Activated CD4-positive, alpha-beta T cell treated with anti-CD3 and anti-CD28 coated beads, Interleukin-2, amount 10 ng/mL, durations not matched to agents 7 days and 5 days (primary cell): Measurements from ENCODE around the gene TMC3. TPM values are rescaled to one million over a fixed set of nuclear protein-coding genes. Genes with fewer than 3 reads are reported as not detected.

Source experiments
- CTCF ChIA-PET: fragments of 350-600 bp; sonication (Branson Sonifier 250); formaldehyde crosslinking; loops from one replicate; lab custom pipeline; 2021; ENCODE audit warnings: antibody characterized with exemption; lab: Charles Lee
- POLR2A ChIA-PET: fragments of 350-600 bp; sonication (Branson Sonifier 250); formaldehyde crosslinking; loops from one replicate; lab custom pipeline; 2021; ENCODE audit warnings: antibody characterized with exemption; lab: Charles Lee
- DNase-seq: peaks from one replicate; pipeline ENCODE4 v3.0.0-alpha.2; 2020
- H3K27ac Mint-ChIP-seq: one replicate; pipeline ENCODE4 v1.8.0; 2021; ENCODE audit warnings: mild to moderate bottlenecking, moderate library complexity, mixed read lengths
- H3K27me3 Mint-ChIP-seq: one replicate; pipeline ENCODE4 v1.8.0; 2021; ENCODE audit warnings: mixed read lengths
- H3K36me3 Mint-ChIP-seq: one replicate; pipeline ENCODE4 v1.8.0; 2021; ENCODE audit warnings: low read depth, mixed read lengths
- H3K4me1 Mint-ChIP-seq: one replicate; pipeline ENCODE4 v1.8.0; 2021; ENCODE audit warnings: mixed read lengths
- H3K4me3 Mint-ChIP-seq: one replicate; pipeline ENCODE4 v1.8.0; 2021; ENCODE audit warnings: mild to moderate bottlenecking, moderate library complexity, mixed read lengths
- H3K9me3 Mint-ChIP-seq: one replicate; pipeline ENCODE4 v1.8.0; 2021; ENCODE audit warnings: mixed read lengths
- total RNA-seq, 2 experiments: library from RNA; stranded (reverse); gene quantifications; one replicate each; pipeline ENCODE4 v1.2.3, GENCODE V29; 2021

The TMC3 gene
- total RNA-seq, 2 experiments from 2014 or later = not detected

DNA sequence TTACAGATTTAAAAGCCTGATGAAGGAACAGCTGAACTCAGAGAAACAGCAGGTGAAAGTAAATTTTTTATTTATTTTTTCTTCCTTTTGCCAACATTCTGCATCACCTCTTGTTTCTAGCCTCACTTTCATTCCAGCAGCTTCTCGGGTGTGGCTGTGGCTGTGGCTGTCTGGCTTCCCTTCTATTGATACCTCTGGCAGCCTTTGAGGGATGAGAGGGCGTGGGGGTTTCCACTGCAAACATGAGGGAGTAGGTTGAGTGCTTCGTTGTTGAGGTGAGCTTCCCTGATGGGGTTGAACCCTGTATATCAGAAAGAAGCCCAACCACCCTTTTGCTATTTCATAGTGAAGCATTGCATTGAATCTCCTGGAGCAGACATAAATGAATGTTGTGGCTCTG is 6.2 kb upstream of the TMC3 start:
- Mint-ChIP-seq H3K9me3 (no peaks in the 10 kb centered on the region), H3K27me3 (no peaks in the 10 kb centered on the region), H3K4me3 (no peak overlapping the region), H3K27ac (no peak overlapping the region), H3K4me1 (peaks cover 19% of the 10 kb centered on the region), H3K36me3 (no peaks in the 10 kb centered on the region)
- no peak for DNase-seq
- POLR2A ChIA-PET = no interaction called here
- CTCF ChIA-PET = interaction anchor here (0.6 to 1.3 kb wide), 4 partner anchors 11 to 149 kb away, joined by 3 read pairs; no protein-coding TSS in a partner anchor

- ChIA-PET POLR2A (no interaction called here), CTCF (interaction anchor here (1.3 kb wide), 1 partner anchor 113 kb away, joined by 3 read pairs; no protein-coding TSS in a partner anchor)
- DNase-seq = no peak
- Mint-ChIP-seq H3K4me1 (peaks cover 10% of the 10 kb centered on the region), H3K27ac (no peak overlapping the region), H3K9me3 (no peaks in the 10 kb centered on the region), H3K4me3 (no peak overlapping the region), H3K27me3 (no peaks in the 10 kb centered on the region), H3K36me3 (no peaks in the 10 kb centered on the region)
Measured at GRCh38 chr15:81379269-81379668, 5.3 kb upstream of the TMC3 start.

DNA sequence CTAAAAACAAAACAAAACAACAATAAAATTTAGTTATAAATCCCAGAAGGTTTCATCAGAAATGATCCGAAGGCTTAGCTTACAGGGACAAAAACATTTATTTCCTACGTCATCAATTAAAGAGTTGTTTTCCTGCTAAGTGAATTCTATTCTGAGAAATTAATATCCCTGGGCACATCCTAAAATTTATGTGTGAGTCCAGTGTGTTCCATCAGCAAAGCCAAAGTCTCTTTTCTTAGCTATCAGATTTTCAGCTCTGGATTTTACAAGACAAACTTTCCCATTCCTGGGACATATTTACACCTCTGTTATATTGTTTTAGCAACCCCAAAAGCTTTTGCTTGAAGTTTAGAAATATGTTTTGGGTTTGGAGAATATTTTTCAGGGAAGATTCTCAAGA is 4.4 kb upstream of the TMC3 start:
- Mint-ChIP-seq H3K4me3 (no peak overlapping the region), H3K36me3 (no peaks in the 10 kb centered on the region), H3K27me3 (no peaks in the 10 kb centered on the region), H3K27ac (no peak overlapping the region), H3K4me1 (peaks cover 9% of the 10 kb centered on the region), H3K9me3 (no peaks in the 10 kb centered on the region)
- ChIA-PET CTCF (no interaction called here), POLR2A (no interaction called here)
- DNase-seq = no peak

DNA sequence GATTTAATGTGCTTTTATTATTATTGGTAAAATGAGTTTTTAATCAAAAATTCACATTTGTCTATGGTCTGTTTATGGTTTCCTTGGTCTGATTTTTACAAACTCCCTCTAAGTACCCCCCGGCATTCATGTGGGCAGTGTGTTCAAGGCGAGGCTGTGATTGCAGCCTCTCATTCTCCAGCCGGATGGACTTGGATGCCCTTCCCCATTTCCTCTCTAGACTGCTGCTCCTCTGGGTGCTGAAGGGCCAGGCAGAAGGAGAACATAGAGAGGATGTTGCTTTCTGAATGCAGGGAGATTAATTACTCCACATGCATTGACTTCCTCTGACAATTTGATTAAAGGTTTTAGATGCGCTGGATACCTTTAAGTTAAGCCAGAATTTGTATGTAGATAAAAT is 3.9 kb upstream of the TMC3 start:
- no peak overlapping the region for H3K4me3 Mint-ChIP-seq
- CTCF ChIA-PET = no interaction called here
- H3K27me3 Mint-ChIP-seq = no peaks in the 10 kb centered on the region

DNA sequence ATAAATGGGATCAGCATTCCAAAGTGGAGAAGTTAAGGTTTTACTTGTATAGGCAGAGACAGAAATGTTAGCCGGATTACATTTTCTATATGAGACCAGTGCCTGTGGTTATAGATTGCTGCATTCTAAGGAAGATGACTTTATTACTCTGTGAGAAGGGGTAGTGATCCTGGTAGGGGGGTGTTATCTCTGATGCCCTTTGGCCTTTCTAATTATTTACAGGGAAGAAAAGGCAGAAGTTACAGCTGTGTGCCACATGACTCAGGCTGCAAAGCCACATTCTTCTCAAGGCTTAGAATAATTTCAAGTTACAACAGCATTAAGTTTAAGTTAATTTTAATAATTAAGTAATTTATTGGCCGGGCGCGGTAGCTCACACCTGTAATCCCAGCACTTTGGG is 2.2 kb upstream of the TMC3 start:
- DNase-seq = no peak
- Mint-ChIP-seq H3K4me3 (no peak overlapping the region), H3K9me3 (no peaks in the 10 kb centered on the region), H3K4me1 (peaks cover 9% of the 10 kb centered on the region), H3K27ac (no peak overlapping the region), H3K27me3 (no peaks in the 10 kb centered on the region), H3K36me3 (no peaks in the 10 kb centered on the region)
- ChIA-PET POLR2A (no interaction called here), CTCF (no interaction called here)

More for the DNA sequence above, 3.9 kb upstream of the TMC3 start:
- Mint-ChIP-seq H3K9me3 (no peaks in the 10 kb centered on the region), H3K27ac (no peak overlapping the region), H3K4me1 (peaks cover 9% of the 10 kb centered on the region), H3K36me3 (no peaks in the 10 kb centered on the region)
- POLR2A ChIA-PET = no interaction called here
- no peak for DNase-seq

GRCh38 chr15:81375461-81375860 is 1.4 kb upstream of the TMC3 start:
- no peak for DNase-seq
- Mint-ChIP-seq H3K27me3 (no peaks in the 10 kb centered on the region), H3K36me3 (no peaks in the 10 kb centered on the region), H3K4me1 (peaks cover 4% of the 10 kb centered on the region), H3K9me3 (no peaks in the 10 kb centered on the region), H3K27ac (no peak overlapping the region), H3K4me3 (no peak overlapping the region)
- ChIA-PET POLR2A (no interaction called here), CTCF (no interaction called here)

GRCh38 chr15:81373176-81373575 is 837 bp downstream of the TMC3 start:
- POLR2A ChIA-PET = no interaction called here
- no peak for DNase-seq
- H3K9me3 Mint-ChIP-seq = no peaks in the 10 kb centered on the region
- H3K36me3 Mint-ChIP-seq = no peaks in the 10 kb centered on the region
- no peak overlapping the region for H3K4me3 Mint-ChIP-seq
- CTCF ChIA-PET = no interaction called here
- no peak overlapping the region for H3K27ac Mint-ChIP-seq
- no peaks in the 10 kb centered on the region for H3K27me3 Mint-ChIP-seq
- H3K4me1 Mint-ChIP-seq = no peaks in the 10 kb centered on the region

GRCh38 chr15:81372575-81372974 is 1.4 kb downstream of the TMC3 start:
- H3K9me3 Mint-ChIP-seq = no peaks in the 10 kb centered on the region
- no peak overlapping the region for H3K4me3 Mint-ChIP-seq
- ChIA-PET POLR2A (no interaction called here), CTCF (no interaction called here)
- H3K4me1 Mint-ChIP-seq = no peaks in the 10 kb centered on the region
- H3K27ac Mint-ChIP-seq = no peak overlapping the region
- no peaks in the 10 kb centered on the region for H3K27me3 Mint-ChIP-seq
- no peaks in the 10 kb centered on the region for H3K36me3 Mint-ChIP-seq
- no peak for DNase-seq

DNA sequence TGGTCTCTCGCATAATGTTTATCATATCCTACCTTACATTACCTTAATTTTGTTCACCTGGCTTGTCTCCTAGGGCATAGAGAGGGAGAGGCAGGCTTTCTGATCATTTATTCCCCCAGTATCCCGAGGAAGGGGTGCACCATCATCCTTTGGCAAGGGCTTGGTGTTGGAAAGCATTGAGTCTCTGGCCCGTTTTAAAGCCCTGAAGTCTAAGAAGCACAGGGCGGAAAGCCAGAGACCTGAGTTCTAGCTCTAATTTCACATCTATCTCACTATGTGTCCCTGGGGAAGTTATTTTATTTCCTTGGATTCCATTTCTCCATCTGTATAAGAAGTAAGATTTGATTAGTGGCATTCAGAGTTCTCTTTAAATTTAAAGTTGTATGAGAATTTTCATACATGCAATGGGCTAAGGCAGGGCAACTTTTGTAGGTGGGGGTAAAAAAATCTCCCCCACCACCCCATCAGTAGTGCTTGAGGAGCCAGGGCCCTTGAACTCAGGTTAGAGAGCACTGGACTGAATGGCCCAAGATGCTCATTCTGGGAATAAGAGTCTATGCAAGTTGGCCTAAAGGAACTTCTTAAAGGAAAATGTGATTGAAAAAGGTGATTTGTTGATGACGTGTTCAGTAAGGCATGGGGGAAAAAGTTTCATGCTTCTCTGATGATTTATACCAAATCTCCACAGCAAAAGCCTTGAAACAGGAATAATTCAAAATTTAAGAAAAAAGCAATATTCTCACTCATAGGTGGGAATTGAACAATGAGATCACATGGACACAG is 10.1 kb downstream of the TMC3 start:
- Mint-ChIP-seq H3K4me3 (no peak overlapping the region), H3K27me3 (peaks cover 2% of the 10 kb centered on the region), H3K27ac (no peak overlapping the region), H3K36me3 (no peaks in the 10 kb centered on the region), H3K9me3 (no peaks in the 10 kb centered on the region), H3K4me1 (no peaks in the 10 kb centered on the region)
- CTCF ChIA-PET = no interaction called here
- POLR2A ChIA-PET = no interaction called here
- no peak for DNase-seq

GRCh38 chr15:81363276-81363675 is 10.7 kb downstream of the TMC3 start:
- CTCF ChIA-PET = no interaction called here
- no peak overlapping the region for H3K4me3 Mint-ChIP-seq
- H3K36me3 Mint-ChIP-seq = no peaks in the 10 kb centered on the region
- H3K4me1 Mint-ChIP-seq = no peaks in the 10 kb centered on the region
- no peak for DNase-seq
- H3K9me3 Mint-ChIP-seq = no peaks in the 10 kb centered on the region
- H3K27ac Mint-ChIP-seq = no peak overlapping the region
- POLR2A ChIA-PET = no interaction called here
- H3K27me3 Mint-ChIP-seq = peaks cover 2% of the 10 kb centered on the region

- POLR2A ChIA-PET = no interaction called here
- CTCF ChIA-PET = no interaction called here
- H3K27ac Mint-ChIP-seq = no peak overlapping the region
- H3K4me3 Mint-ChIP-seq = no peak overlapping the region
- peaks cover 2% of the 10 kb centered on the region for H3K27me3 Mint-ChIP-seq
- H3K36me3 Mint-ChIP-seq = no peaks in the 10 kb centered on the region
- H3K4me1 Mint-ChIP-seq = no peaks in the 10 kb centered on the region
- DNase-seq = no peak
- H3K9me3 Mint-ChIP-seq = no peaks in the 10 kb centered on the region
Measured at GRCh38 chr15:81362790-81363189, 11.2 kb downstream of the TMC3 start.

DNA sequence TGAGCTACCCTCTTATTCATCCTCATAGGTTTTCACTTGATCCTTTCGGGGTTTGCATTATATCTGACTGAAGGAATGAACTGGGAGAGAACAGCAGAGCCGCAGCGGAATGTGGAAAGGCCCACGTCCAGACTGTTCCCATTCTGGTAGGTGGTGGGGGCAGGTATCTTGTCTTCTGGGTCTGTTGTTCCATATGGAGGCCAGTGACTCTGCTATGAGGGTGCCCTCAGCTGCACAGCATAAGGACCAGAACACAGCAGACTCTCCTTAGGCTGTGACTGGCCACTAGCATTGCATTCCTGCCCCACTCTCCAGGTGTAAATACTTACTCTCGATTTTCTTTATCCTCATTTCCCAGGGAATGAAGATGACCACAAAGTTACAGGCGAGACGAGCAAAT is 12.1 kb downstream of the TMC3 start:
- H3K4me3 Mint-ChIP-seq = no peak overlapping the region
- CTCF ChIA-PET = no interaction called here
- DNase-seq = no peak
- no peaks in the 10 kb centered on the region for H3K36me3 Mint-ChIP-seq
- no peaks in the 10 kb centered on the region for H3K9me3 Mint-ChIP-seq
- H3K27ac Mint-ChIP-seq = no peak overlapping the region
- POLR2A ChIA-PET = no interaction called here
- peaks cover 2% of the 10 kb centered on the region for H3K27me3 Mint-ChIP-seq
- no peaks in the 10 kb centered on the region for H3K4me1 Mint-ChIP-seq

- Mint-ChIP-seq H3K27me3 (peaks cover 2% of the 10 kb centered on the region), H3K4me1 (no peaks in the 10 kb centered on the region), H3K9me3 (no peaks in the 10 kb centered on the region), H3K27ac (no peak overlapping the region), H3K4me3 (no peak overlapping the region), H3K36me3 (no peaks in the 10 kb centered on the region)
- no peak for DNase-seq
- ChIA-PET CTCF (interaction anchor here (0.6 kb wide), 1 partner anchor 34 kb away, joined by 3 read pairs; no protein-coding TSS in a partner anchor), POLR2A (no interaction called here)
Measured at GRCh38 chr15:81360491-81360890, 13.5 kb downstream of the TMC3 start.

DNA sequence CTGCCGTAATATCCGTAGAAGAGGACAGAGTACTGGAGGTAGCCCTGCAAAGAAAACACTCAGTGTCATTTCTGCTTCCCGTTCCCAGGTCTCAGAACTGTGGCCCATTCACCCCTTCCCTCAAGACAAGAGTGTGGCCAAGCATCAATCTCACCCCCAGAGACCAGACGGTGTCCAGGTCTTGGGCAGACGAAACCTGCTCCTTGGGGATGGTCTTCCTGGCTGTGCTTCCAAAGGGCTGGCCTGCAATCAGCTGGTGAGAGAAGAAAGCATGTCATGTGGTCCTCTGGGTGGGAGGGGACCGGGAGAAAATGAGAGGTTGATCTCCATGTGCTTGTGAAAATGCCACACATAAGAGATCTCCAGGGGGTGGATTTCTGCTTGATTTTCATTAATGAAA is 15.8 kb downstream of the TMC3 start:
- H3K36me3 Mint-ChIP-seq = no peaks in the 10 kb centered on the region
- H3K27me3 Mint-ChIP-seq = peaks cover 2% of the 10 kb centered on the region
- CTCF ChIA-PET = interaction anchor here (0.5 kb wide), 1 partner anchor 37 kb away, joined by 3 read pairs; no protein-coding TSS in a partner anchor
- no peak for DNase-seq
- no peak overlapping the region for H3K4me3 Mint-ChIP-seq
- H3K4me1 Mint-ChIP-seq = no peaks in the 10 kb centered on the region
- no peaks in the 10 kb centered on the region for H3K9me3 Mint-ChIP-seq
- no peak overlapping the region for H3K27ac Mint-ChIP-seq
- POLR2A ChIA-PET = no interaction called here
